NCI-H2081 treated with DMSO at 0.1 percent for 48 hours (cell line): ENCODE data around the gene C1orf56.
A peak's percentile ranks its signal among the peaks of the same experiment; 100 is the strongest.

Experiments used
- DNase-seq: peaks from one replicate; lab custom pipeline; 2025; lab: John Stamatoyannopoulos, UW

C1orf56 gene

DNA sequence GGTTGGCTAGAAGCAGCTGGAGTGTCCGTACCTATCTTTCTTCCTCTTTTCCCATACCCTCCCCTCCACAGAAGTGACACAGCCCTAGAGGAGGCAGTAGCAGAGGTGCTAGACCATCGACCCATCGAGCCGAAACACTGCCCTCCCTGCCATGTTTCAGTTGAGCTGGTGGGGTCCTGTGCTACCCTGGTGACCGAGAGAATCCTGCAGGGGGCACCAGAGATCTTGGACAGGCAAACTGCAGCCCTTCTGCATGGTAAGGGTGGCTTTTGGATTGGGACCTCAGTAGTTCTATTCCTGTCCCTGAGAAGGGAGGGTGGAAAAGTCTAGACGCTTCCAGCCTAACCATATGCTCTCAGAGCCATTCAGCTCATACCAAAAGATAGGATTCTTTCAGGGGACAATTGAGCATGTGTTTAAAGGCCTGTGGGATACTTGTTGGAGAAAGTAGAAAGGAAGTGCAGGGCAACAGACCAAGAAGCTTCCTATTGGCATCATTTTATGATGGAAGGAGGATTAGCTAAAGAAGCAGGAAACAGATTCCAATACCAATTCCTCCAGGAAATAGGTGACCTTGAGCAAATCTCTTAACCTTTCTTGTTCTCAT lies 22.9 kb upstream of the C1orf56 start:
- peak; percentile 19 for DNase-seq

DNA sequence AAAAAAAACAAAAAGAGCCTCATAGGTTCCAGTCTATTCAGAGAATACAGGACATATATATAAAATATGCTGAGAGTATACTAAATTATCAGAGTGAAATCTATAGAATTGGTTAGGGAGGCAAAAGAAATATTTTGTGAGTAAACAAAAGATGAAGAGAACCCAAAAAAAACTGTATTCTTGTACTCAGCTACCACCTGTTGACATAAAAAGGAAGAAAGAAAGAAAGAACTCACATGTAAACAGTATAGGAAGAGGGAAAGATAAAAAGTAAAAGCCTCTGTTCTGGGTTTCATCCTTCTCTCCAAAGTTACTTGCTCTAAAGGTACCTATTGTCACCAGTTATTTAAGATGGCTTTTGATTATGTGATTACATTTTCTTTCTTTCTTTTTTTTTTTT lies 21.1 kb upstream of the C1orf56 start:
- DNase-seq: no peak

DNA sequence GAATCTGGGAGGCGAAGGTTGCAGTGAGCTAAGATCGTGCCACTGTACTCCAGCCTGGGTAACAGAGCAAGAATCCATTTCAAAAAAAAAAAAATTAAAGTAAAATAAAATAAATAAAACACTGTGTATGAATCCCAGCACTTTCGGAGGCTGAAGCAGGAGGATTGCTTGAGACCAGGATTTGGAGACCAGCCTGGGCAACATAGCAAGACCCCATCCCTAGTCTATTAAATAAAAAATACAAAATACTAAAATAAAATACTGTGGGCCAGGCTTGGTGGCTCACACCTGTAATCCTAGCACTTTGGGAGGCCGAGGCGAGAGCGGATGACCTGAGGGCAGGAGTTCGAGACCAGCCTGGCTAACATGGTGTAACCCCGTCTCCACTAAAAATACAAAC lies 15.4 kb upstream of the C1orf56 start:
- no peak for DNase-seq

- DNase-seq: no peak
These were observed 12.4 kb upstream of the C1orf56 start for GRCh38 chr1:151035167-151035566.

DNA sequence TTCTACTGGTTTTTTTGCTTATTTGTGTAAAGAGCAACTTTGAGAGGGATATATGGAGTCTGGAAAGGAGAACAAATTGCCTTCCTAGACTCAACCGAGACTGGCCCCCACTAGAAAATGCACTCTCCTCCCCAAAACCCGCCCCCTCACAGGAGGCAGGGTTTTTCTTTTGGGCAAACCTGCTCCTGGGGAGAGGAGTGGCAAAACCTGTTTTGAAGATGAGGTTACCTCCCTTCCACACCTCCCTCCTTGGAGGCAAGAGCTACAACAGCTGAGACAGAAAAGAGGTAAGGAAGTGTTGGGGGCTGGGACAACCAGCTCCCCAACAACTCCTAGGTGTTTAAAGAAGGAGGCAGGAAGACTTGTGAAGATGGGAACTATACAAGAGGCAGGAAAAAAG lies 11.2 kb upstream of the C1orf56 start, which contains the start of gene BNIPL:
Gene BNIPL, plus strand, starts transcription at position 231 of the 400 bp plus-strand sequence. Its CDS starts 140 bp downstream, at position 371.
- no peak for DNase-seq

GRCh38 chr1:151037032-151037431 lies 10.5 kb upstream of the C1orf56 start:
- DNase-seq: no peak

DNA sequence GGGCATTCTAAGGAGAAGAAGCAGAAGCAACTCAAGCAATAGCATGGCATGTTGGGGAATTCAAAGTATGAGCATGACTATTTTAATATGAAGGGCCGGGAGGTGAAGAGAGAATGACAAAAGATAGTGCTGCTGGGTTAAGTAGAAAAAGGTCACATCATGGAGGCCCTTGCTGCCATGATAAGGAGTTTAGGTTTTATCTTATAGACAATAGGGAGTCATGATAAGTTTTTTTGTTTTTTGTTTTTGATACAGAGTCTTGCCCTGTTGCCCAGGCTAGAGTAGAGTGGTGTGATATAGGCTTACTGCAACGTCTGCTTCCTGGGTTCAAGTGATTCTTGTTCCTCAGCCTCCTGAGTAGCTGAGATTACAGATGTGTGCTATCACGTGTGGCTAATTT lies 8.0 kb upstream of the C1orf56 start:
- no peak for DNase-seq

DNA sequence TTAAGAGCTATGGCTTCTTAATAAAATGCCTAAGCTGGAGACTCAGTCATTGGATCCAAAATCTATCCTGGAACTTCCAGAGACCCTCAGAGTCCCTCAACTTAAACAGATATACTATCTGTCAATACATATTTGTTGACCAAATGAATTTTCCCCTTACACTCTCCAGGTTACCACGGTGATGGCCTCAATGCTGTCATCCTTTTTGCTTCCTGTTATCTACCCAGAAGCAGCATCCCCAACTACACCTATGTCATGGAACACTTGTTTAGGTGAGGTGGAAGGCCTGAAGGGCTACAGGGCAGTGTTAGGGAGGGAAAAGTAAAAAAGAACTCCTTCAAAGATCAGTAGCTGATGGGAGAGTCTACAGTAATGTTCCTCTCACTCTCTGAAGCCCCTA lies 4.4 kb upstream of the C1orf56 start:
- no peak for DNase-seq

GRCh38 chr1:151047925-151048644 lies 534 bp downstream of the C1orf56 start:
- peak; percentile 7 for DNase-seq

- DNase-seq: no peak
These were observed 1.1 kb downstream of the C1orf56 start for GRCh38 chr1:151048645-151049032.

- DNase-seq: no peak
These were observed 1.9 kb downstream of the C1orf56 start for GRCh38 chr1:151049458-151049857.

GRCh38 chr1:151050051-151050688 lies 2.6 kb downstream of the C1orf56 start:
- no peak for DNase-seq

- DNase-seq: no peak
These were observed 3.9 kb downstream of the C1orf56 start for GRCh38 chr1:151051356-151052009.

DNA sequence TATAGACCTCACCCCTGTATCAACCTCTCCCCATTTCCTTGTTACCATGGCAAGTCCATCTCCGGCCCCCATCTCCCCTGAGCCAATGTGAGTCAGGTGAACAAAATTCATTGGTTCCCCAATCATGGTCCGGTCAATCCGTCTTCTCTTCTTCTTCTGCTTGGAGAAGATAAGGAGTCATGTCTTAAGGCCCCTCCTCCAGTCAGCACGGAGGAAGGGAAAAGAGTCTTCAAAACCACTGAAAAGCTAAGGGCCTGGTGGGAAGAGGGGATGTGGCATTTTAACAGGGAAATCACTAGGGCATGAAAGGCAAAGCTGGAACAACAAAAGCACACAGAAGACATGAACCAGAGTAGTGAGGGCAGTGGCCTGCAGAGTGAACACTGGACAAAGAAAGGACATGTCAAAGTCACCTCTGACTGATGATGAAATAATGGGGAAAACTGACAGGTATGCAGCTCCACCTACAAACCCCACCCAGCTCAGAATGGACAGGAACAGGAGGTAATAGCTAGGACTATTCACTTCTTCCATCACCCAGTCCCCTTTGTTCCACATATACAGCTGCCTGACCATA lies 7.5 kb downstream of the C1orf56 start:
- no peak for DNase-seq

GRCh38 chr1:151055581-151055980 lies 8.0 kb downstream of the C1orf56 start:
- no peak for DNase-seq

GRCh38 chr1:151056149-151056548 lies 8.6 kb downstream of the C1orf56 start:
- no peak for DNase-seq

GRCh38 chr1:151058692-151059091 lies 11.1 kb downstream of the C1orf56 start:
- DNase-seq: no peak

GRCh38 chr1:151059109-151060006 lies 11.8 kb downstream of the C1orf56 start, which contains the start of gene CDC42SE1:
CDC42SE1 (minus strand) TSS chr1:151059622; CDS start chr1:151055730, 3,892 bp downstream.
- DNase-seq: peak; percentile 36

DNA sequence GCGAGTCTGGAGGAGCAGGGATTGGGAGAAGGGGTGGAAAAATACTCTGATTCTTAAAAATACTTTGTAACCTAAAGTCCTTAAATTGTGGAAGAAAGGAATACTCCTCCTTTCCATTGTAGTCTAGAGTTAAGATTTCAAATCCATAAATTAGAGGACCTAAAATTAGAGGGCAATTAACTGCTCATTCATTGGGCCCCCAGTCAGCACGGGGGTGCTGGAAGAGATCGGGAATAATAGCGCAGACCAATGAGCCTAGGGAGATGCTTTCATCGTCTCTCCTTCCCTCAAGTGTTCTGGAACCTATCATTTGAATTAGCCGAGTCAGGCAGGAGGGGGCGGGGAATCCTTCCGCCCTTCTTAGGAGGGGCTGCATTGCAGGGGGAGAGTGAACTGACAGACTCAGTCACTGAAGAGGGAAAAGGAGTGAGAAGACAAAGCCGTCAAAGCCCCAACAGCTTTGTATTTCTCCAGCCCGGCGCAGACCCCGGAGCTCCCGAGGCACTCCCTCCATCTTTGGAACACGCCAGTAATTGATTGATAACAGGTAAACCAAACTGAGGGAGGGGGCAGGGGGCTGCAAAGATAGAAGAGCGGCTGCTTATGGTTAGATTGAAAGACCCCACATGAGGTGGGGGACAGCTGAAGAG lies 12.6 kb downstream of the C1orf56 start, which contains the start of gene MLLT11:
Gene MLLT11, plus strand, starts transcription at position 391 of the 650 bp plus-strand sequence. CDS start 6,828 bp downstream, outside the sequence.
- DNase-seq: peak; percentile 61

- DNase-seq: peak; percentile 25
These were observed 13.3 kb downstream of the C1orf56 start for GRCh38 chr1:151060657-151061421.
